ENCODE data around the gene CHRND.

CHRND gene

GRCh38 chr2:232504438-232504837, 21.5 kb upstream of the CHRND start:
- no peak for DNase-seq

- DNase-seq: no peak
Observed at GRCh38 chr2:232505856-232506255, 20.1 kb upstream of the CHRND start.

- no peak for DNase-seq
Observed at GRCh38 chr2:232506709-232507108, 19.3 kb upstream of the CHRND start.

- DNase-seq: no peak
Observed at GRCh38 chr2:232508251-232508650, 17.7 kb upstream of the CHRND start.

- no peak for DNase-seq
Observed at GRCh38 chr2:232511336-232511890, 14.5 kb upstream of the CHRND start.

- DNase-seq: no peak
Observed at GRCh38 chr2:232512602-232513001, 13.4 kb upstream of the CHRND start.

GRCh38 chr2:232513353-232513752, 12.6 kb upstream of the CHRND start:
- DNase-seq: no peak

- no peak for DNase-seq
Observed at GRCh38 chr2:232515639-232516038, 10.3 kb upstream of the CHRND start.

GRCh38 chr2:232516551-232516950, 9.4 kb upstream of the CHRND start:
- no peak for DNase-seq

- DNase-seq: no peak
Observed at GRCh38 chr2:232518844-232519243, 7.1 kb upstream of the CHRND start.

- DNase-seq: no peak
Observed at GRCh38 chr2:232519581-232520438, 6.2 kb upstream of the CHRND start, which contains the start of gene PRSS56. TSS of gene PRSS56 (plus strand) at chr2:232520388. CDS start at chr2:232520599, 211 bp downstream.

- DNase-seq: no peak
Observed at GRCh38 chr2:232520489-232520888, 5.5 kb upstream of the CHRND start.

- no peak for DNase-seq
Observed at GRCh38 chr2:232521098-232521497, 4.9 kb upstream of the CHRND start.

- DNase-seq: peak; percentile 55
Observed at GRCh38 chr2:232521959-232522622, 3.9 kb upstream of the CHRND start.

- no peak for DNase-seq
Observed at GRCh38 chr2:232522623-232523401, 3.1 kb upstream of the CHRND start.

GRCh38 chr2:232523402-232523681, 2.6 kb upstream of the CHRND start:
- no peak for DNase-seq

GRCh38 chr2:232523682-232524597, 2.0 kb upstream of the CHRND start:
- peak; percentile 15 for DNase-seq

- no peak for DNase-seq
Observed at GRCh38 chr2:232524771-232525170, 1.2 kb upstream of the CHRND start.

- DNase-seq: no peak
Observed at GRCh38 chr2:232525199-232525598, 761 bp upstream of the CHRND start.

GRCh38 chr2:232526372-232526941, 497 bp downstream of the CHRND start:
- no peak for DNase-seq

- DNase-seq: no peak
Observed at GRCh38 chr2:232527905-232528470, 2.0 kb downstream of the CHRND start.
